ENCODE data around the gene LMNTD2. TPM values are rescaled to one million over a fixed set of nuclear protein-coding genes. Genes with fewer than 3 reads are reported as not detected.
A peak's percentile ranks its signal among the peaks of the same experiment; 100 is the strongest.

LMNTD2 gene
- total and polyA plus RNA-seq, 2 of the 13 experiments (the other 11 are each of a cell fraction or from before 2014, with no cell fraction given) = 1.1 to 3.1 TPM

DNA sequence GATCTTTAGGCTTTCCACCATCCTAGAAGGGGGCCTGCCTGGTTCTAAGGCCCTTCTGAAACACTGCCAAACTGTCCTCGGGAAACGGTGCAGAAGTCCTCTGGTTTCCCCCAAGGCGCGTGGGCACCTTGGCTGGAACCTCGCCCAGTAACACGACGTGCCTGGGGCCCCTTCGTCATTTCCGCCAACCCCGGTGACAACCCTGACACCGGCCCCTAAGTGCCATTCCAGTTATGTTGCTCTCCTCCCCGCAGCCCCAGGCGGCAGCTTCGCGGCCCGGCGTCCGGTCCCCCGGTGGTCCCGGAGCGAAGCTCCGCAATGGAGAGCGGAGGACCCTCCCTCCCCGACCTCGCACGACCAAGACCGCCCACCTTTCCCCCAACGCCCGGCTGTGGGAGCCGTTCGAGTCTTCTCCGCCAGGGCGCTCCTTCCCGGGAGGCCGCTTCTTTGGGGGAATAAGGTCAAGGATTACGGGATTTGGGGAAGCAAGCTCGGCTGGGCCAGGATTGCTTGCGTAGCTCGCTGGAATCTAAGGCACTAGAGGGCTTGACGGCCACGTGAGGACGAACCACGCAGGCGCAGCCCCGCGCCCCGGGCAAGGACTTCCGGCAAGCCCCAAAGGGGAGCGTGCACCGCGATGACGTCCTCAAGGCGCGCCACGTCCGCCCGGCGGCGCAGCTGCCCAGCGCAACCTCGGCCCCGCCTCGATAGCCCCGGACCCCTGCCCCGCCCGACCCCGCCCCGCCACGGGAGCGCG lies 54.1 kb downstream of the LMNTD2 start (continued):
- TF ChIP-seq, protein P1, sequence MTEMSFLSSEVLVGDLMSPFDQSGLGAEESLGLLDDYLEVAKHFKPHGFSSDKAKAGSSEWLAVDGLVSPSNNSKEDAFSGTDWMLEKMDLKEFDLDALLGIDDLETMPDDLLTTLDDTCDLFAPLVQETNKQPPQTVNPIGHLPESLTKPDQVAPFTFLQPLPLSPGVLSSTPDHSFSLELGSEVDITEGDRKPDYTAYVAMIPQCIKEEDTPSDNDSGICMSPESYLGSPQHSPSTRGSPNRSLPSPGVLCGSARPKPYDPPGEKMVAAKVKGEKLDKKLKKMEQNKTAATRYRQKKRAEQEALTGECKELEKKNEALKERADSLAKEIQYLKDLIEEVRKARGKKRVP (CRISPR knock-in tag; IDR thresholded peaks at IDR 0.05) = 0 out of 4 replicates have a peak, but pooled peaks of 1 of the 2 experiments have one; percentile 34
- TF ChIP-seq, protein P2, sequence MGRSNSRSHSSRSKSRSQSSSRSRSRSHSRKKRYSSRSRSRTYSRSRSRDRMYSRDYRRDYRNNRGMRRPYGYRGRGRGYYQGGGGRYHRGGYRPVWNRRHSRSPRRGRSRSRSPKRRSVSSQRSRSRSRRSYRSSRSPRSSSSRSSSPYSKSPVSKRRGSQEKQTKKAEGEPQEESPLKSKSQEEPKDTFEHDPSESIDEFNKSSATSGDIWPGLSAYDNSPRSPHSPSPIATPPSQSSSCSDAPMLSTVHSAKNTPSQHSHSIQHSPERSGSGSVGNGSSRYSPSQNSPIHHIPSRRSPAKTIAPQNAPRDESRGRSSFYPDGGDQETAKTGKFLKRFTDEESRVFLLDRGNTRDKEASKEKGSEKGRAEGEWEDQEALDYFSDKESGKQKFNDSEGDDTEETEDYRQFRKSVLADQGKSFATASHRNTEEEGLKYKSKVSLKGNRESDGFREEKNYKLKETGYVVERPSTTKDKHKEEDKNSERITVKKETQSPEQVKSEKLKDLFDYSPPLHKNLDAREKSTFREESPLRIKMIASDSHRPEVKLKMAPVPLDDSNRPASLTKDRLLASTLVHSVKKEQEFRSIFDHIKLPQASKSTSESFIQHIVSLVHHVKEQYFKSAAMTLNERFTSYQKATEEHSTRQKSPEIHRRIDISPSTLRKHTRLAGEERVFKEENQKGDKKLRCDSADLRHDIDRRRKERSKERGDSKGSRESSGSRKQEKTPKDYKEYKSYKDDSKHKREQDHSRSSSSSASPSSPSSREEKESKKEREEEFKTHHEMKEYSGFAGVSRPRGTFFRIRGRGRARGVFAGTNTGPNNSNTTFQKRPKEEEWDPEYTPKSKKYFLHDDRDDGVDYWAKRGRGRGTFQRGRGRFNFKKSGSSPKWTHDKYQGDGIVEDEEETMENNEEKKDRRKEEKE (IDR thresholded peaks at IDR 0.05) = no peak
- TF ChIP-seq IRF2 (CRISPR knock-in tag; IDR thresholded peaks at IDR 0.05) = 0 out of 2 replicates have a peak, but pooled peaks have one; percentile 32
- no peak for TF ChIP-seq NR2F1 (CRISPR knock-in tag; IDR thresholded peaks at IDR 0.05)
- 0 out of 2 replicates have a peak, but pooled peaks have one; percentile 2 for TF ChIP-seq ZNF780A (CRISPR knock-in tag; IDR thresholded peaks at IDR 0.05)
- no peak for TF ChIP-seq ZNF709 (CRISPR knock-in tag; IDR thresholded peaks at IDR 0.05)
- TF ChIP-seq ZNF430 (CRISPR knock-in tag; IDR thresholded peaks at IDR 0.05) = 0 out of 2 replicates have a peak, but pooled peaks have one; percentile 7
- TF ChIP-seq NFKB2 (CRISPR knock-in tag; IDR thresholded peaks at IDR 0.05; ENCODE audit: borderline replicate concordance) = peak; percentile 79; the same call in 1 of the 2 replicates
- peak; percentile 16; the same call in 1 of the 2 replicates for TF ChIP-seq NRL (CRISPR knock-in tag; IDR thresholded peaks at IDR 0.05; ENCODE audit: borderline replicate concordance)
- peak; percentile 58 for TF ChIP-seq RNF2 (conservative IDR thresholded peaks at IDR 0.05; ENCODE audit: low read depth)
- TF ChIP-seq, protein P3, sequence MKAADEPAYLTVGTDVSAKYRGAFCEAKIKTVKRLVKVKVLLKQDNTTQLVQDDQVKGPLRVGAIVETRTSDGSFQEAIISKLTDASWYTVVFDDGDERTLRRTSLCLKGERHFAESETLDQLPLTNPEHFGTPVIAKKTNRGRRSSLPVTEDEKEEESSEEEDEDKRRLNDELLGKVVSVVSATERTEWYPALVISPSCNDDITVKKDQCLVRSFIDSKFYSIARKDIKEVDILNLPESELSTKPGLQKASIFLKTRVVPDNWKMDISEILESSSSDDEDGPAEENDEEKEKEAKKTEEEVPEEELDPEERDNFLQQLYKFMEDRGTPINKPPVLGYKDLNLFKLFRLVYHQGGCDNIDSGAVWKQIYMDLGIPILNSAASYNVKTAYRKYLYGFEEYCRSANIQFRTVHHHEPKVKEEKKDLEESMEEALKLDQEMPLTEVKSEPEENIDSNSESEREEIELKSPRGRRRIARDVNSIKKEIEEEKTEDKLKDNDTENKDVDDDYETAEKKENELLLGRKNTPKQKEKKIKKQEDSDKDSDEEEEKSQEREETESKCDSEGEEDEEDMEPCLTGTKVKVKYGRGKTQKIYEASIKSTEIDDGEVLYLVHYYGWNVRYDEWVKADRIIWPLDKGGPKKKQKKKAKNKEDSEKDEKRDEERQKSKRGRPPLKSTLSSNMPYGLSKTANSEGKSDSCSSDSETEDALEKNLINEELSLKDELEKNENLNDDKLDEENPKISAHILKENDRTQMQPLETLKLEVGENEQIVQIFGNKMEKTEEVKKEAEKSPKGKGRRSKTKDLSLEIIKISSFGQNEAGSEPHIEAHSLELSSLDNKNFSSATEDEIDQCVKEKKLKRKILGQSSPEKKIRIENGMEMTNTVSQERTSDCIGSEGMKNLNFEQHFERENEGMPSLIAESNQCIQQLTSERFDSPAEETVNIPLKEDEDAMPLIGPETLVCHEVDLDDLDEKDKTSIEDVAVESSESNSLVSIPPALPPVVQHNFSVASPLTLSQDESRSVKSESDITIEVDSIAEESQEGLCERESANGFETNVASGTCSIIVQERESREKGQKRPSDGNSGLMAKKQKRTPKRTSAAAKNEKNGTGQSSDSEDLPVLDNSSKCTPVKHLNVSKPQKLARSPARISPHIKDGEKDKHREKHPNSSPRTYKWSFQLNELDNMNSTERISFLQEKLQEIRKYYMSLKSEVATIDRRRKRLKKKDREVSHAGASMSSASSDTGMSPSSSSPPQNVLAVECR (CRISPR knock-in tag; IDR thresholded peaks at IDR 0.05; ENCODE audit: borderline replicate concordance) = peak; percentile 97
- no peak for TF ChIP-seq RAD51 (IDR thresholded peaks at IDR 0.05; ENCODE audit: borderline replicate concordance)
- TF ChIP-seq SMAD9 (CRISPR knock-in tag; IDR thresholded peaks at IDR 0.05) = peak; percentile 89; the same call in 1 of the 2 replicates
- TF ChIP-seq TARDBP (CRISPR knock-in tag; IDR thresholded peaks at IDR 0.05) = peak; percentile 75; the same call in 1 of the 2 replicates
- no peak for TF ChIP-seq GPN1 (CRISPR knock-in tag; IDR thresholded peaks at IDR 0.05; ENCODE audit: borderline replicate concordance)
- no peak for TF ChIP-seq PHB2 (IDR thresholded peaks at IDR 0.05; ENCODE audit: partially characterized antibody)
- no peak for TF ChIP-seq GATA4 (IDR thresholded peaks at IDR 0.05; ENCODE audit: borderline replicate concordance, low read depth)
- TF ChIP-seq RFXAP (CRISPR knock-in tag; IDR thresholded peaks at IDR 0.05; ENCODE audit: borderline replicate concordance) = no peak; the same call in 1 of the 2 replicates
- TF ChIP-seq ZNF432 (CRISPR knock-in tag; IDR thresholded peaks at IDR 0.05; ENCODE audit: borderline replicate concordance) = no peak
- no peak for TF ChIP-seq MAFF (IDR thresholded peaks at IDR 0.05; ENCODE audit: low read depth, low read length)

All from HepG2 (cell line).